ENCODE measurements around the gene ROR2.
"Not testable (repeated sequence)": the region's sequence is repeated elsewhere in the genome, so short reads cannot be mapped to it uniquely, and the experiment has no call there.

The ROR2 gene

GRCh38 chr9:91517801-91518200 lies 432.2 kb downstream of the ROR2 start:
- no peaks in the 10 kb centered on the region for H3K9me3 ChIP-seq (ENCODE audit: control insufficient read depth, low read depth, low read length)
- no peak overlapping the region for H3K9ac ChIP-seq (ENCODE audit: low read length)
- no peak overlapping the region for H3K27ac ChIP-seq (ENCODE audit: low read length)
- H3K36me3 ChIP-seq (ENCODE audit: control insufficient read depth, low read depth, low read length), result no peaks in the 10 kb centered on the region
- H3K4me3 ChIP-seq (ENCODE audit: low read length), result no peak overlapping the region
- H3K4me1 ChIP-seq (ENCODE audit: control insufficient read depth, low read depth, low read length), result no peaks in the 10 kb centered on the region
- no peaks in the 10 kb centered on the region for H3K27me3 ChIP-seq (ENCODE audit: control insufficient read depth, insufficient read depth, low read length)

- H3K9me3 ChIP-seq (ENCODE audit: control insufficient read depth, low read depth, low read length); H3K36me3 ChIP-seq (ENCODE audit: control insufficient read depth, low read depth, low read length); H3K27me3 ChIP-seq (ENCODE audit: control insufficient read depth, insufficient read depth, low read length); H3K4me3 ChIP-seq (ENCODE audit: low read length); H3K9ac ChIP-seq (ENCODE audit: low read length); H3K27ac ChIP-seq (ENCODE audit: low read length); H3K4me1 ChIP-seq (ENCODE audit: control insufficient read depth, low read depth, low read length): not testable (repeated sequence)
These were observed 432.7 kb downstream of the ROR2 start for GRCh38 chr9:91517332-91517731.

GRCh38 chr9:91516777-91517176 lies 433.3 kb downstream of the ROR2 start:
- no peaks in the 10 kb centered on the region for H3K27me3 ChIP-seq (ENCODE audit: control insufficient read depth, insufficient read depth, low read length)
- peaks cover 2% of the 10 kb centered on the region for H3K9me3 ChIP-seq (ENCODE audit: control insufficient read depth, low read depth, low read length)
- H3K4me1 ChIP-seq (ENCODE audit: control insufficient read depth, low read depth, low read length), result no peaks in the 10 kb centered on the region
- H3K4me3 ChIP-seq (ENCODE audit: low read length), result no peak overlapping the region
- H3K27ac ChIP-seq (ENCODE audit: low read length), result no peak overlapping the region
- no peaks in the 10 kb centered on the region for H3K36me3 ChIP-seq (ENCODE audit: control insufficient read depth, low read depth, low read length)
- H3K9ac ChIP-seq (ENCODE audit: low read length), result no peak overlapping the region

GRCh38 chr9:91516081-91516480 lies 433.9 kb downstream of the ROR2 start:
- no peaks in the 10 kb centered on the region for H3K36me3 ChIP-seq (ENCODE audit: control insufficient read depth, low read depth, low read length)
- no peak overlapping the region for H3K27ac ChIP-seq (ENCODE audit: low read length)
- H3K9ac ChIP-seq (ENCODE audit: low read length), result no peak overlapping the region
- no peaks in the 10 kb centered on the region for H3K27me3 ChIP-seq (ENCODE audit: control insufficient read depth, insufficient read depth, low read length)
- no peaks in the 10 kb centered on the region for H3K4me1 ChIP-seq (ENCODE audit: control insufficient read depth, low read depth, low read length)
- peaks cover 2% of the 10 kb centered on the region for H3K9me3 ChIP-seq (ENCODE audit: control insufficient read depth, low read depth, low read length)
- no peak overlapping the region for H3K4me3 ChIP-seq (ENCODE audit: low read length)

- Histone ChIP-seq H3K4me3 (ENCODE audit: low read length) (no peak overlapping the region), H3K9me3 (ENCODE audit: control insufficient read depth, low read depth, low read length) (peaks cover 2% of the 10 kb centered on the region), H3K27ac (ENCODE audit: low read length) (no peak overlapping the region), H3K27me3 (ENCODE audit: control insufficient read depth, insufficient read depth, low read length) (no peaks in the 10 kb centered on the region), H3K36me3 (ENCODE audit: control insufficient read depth, low read depth, low read length) (no peaks in the 10 kb centered on the region), H3K9ac (ENCODE audit: low read length) (no peak overlapping the region), H3K4me1 (ENCODE audit: control insufficient read depth, low read depth, low read length) (no peaks in the 10 kb centered on the region)
These were observed 434.8 kb downstream of the ROR2 start for GRCh38 chr9:91515074-91515687.
